ENCODE data around the gene NUP62CL. TPM values are rescaled to one million over a fixed set of nuclear protein-coding genes. Genes with fewer than 3 reads are reported as not detected.

NUP62CL gene
- total and polyA plus RNA-seq, 4 donors, result 2.5 to 13.6 (median 4.7) TPM

GRCh38 chrX:107226757-107227156 lies 20.5 kb upstream of the NUP62CL start:
- H3K4me1 ChIP-seq (ENCODE audit: control insufficient read depth in 5 of 5, insufficient read depth in 5 of 5, low read length in 5 of 5), result no peaks in the 10 kb centered on the region
- ATAC-seq (ENCODE audit: insufficient read depth, low FRiP score) (no peak), DNase-seq (no peak)
- TF ChIP-seq, protein P1, sequence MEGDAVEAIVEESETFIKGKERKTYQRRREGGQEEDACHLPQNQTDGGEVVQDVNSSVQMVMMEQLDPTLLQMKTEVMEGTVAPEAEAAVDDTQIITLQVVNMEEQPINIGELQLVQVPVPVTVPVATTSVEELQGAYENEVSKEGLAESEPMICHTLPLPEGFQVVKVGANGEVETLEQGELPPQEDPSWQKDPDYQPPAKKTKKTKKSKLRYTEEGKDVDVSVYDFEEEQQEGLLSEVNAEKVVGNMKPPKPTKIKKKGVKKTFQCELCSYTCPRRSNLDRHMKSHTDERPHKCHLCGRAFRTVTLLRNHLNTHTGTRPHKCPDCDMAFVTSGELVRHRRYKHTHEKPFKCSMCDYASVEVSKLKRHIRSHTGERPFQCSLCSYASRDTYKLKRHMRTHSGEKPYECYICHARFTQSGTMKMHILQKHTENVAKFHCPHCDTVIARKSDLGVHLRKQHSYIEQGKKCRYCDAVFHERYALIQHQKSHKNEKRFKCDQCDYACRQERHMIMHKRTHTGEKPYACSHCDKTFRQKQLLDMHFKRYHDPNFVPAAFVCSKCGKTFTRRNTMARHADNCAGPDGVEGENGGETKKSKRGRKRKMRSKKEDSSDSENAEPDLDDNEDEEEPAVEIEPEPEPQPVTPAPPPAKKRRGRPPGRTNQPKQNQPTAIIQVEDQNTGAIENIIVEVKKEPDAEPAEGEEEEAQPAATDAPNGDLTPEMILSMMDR (IDR thresholded peaks at IDR 0.05; ENCODE audit: control extremely low read depth, extremely low read depth), result no peak
- no peak overlapping the region for H3K9ac ChIP-seq (ENCODE audit: insufficient read depth in 1 of 2, low read length in 2 of 2)
- H3K27me3 ChIP-seq (ENCODE audit: control insufficient read depth in 3 of 3, insufficient read depth in 3 of 3, low read length in 2 of 3), result peaks cover 0 to 29% (median 7%) of the 10 kb centered on the region in 3 donors
- WGBS, 2 donors, result 89 to 94% methylated on average over 1 of the region's 1 CpG
- no peaks in the 10 kb centered on the region for H3K9me3 ChIP-seq (ENCODE audit: control insufficient read depth in 4 of 4, insufficient read depth in 3 of 4, low read length in 3 of 4)
- H3K27ac ChIP-seq (ENCODE audit: low read depth in 1 of 2, low read length in 1 of 2), result no peak overlapping the region
- no peak overlapping the region for H3K4me3 ChIP-seq
- no peaks in the 10 kb centered on the region for H3K36me3 ChIP-seq (ENCODE audit: control insufficient read depth in 4 of 4, insufficient read depth in 4 of 4, low read length in 4 of 4)

GRCh38 chrX:107213477-107213876 lies 7.2 kb upstream of the NUP62CL start:
- 81 to 85% methylated on average over 1 of the region's 1 CpG for WGBS, 2 donors
- ATAC-seq (ENCODE audit: insufficient read depth, low FRiP score), result no peak

DNA sequence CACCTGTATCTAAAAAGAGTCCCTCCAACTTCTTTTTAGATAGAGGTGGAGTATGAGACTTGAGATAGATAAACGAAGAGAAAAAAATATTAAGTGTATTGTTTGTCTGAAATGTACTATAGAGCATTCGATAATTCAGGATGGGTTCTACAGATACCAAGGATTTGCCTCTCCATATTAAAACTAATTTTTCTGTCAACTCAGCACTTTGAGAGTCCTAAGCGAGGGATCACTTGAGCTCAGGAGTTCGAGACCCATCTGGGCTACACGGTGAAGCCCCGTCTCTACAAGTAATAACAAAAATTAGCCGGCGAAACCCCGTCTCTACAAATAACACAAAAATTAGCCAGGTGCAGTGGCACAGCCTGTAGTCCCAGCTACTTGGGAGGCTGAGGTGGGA lies 1.7 kb upstream of the NUP62CL start:
- Histone ChIP-seq H3K36me3 (ENCODE audit: control insufficient read depth in 4 of 4, insufficient read depth in 4 of 4, low read length in 4 of 4) (no peaks in the 10 kb centered on the region), H3K27me3 (ENCODE audit: control insufficient read depth in 3 of 3, insufficient read depth in 3 of 3, low read length in 2 of 3) (peaks cover 3 to 30% (median 23%) of the 10 kb centered on the region in 3 donors), H3K4me1 (ENCODE audit: control insufficient read depth in 5 of 5, insufficient read depth in 5 of 5, low read length in 5 of 5) (peaks cover 0 to 4% (median 0%) of the 10 kb centered on the region in 5 donors), H3K9me3 (ENCODE audit: control insufficient read depth in 4 of 4, insufficient read depth in 3 of 4, low read length in 3 of 4) (peaks cover 0 to 8% (median 0%) of the 10 kb centered on the region in 4 donors), H3K27ac (ENCODE audit: low read depth in 1 of 2, low read length in 1 of 2) (no peak overlapping the region), H3K9ac (ENCODE audit: insufficient read depth in 1 of 2, low read length in 2 of 2) (no peak overlapping the region), H3K4me3 (no peak overlapping the region)
- DNase-seq (no peak), ATAC-seq (ENCODE audit: insufficient read depth, low FRiP score) (no peak)
- TF ChIP-seq, protein P1 (IDR thresholded peaks at IDR 0.05; ENCODE audit: control extremely low read depth, extremely low read depth), result no peak
- WGBS, 2 donors, result 91 to 97% methylated on average over 9 of the region's 9 CpGs

More at GRCh38 chrX:107213477-107213876, 7.2 kb upstream of the NUP62CL start:
- H3K36me3 ChIP-seq (ENCODE audit: control insufficient read depth in 4 of 4, insufficient read depth in 4 of 4, low read length in 4 of 4), result no peaks in the 10 kb centered on the region
- peaks cover 3 to 43% (median 13%) of the 10 kb centered on the region in 3 donors for H3K27me3 ChIP-seq (ENCODE audit: control insufficient read depth in 3 of 3, insufficient read depth in 3 of 3, low read length in 2 of 3)
- DNase-seq, result no peak
- no peak overlapping the region for H3K4me3 ChIP-seq
- TF ChIP-seq, protein P1 (IDR thresholded peaks at IDR 0.05; ENCODE audit: control extremely low read depth, extremely low read depth), result no peak
- no peak overlapping the region for H3K9ac ChIP-seq (ENCODE audit: insufficient read depth in 1 of 2, low read length in 2 of 2)
- no peaks in the 10 kb centered on the region for H3K9me3 ChIP-seq (ENCODE audit: control insufficient read depth in 4 of 4, insufficient read depth in 3 of 4, low read length in 3 of 4)
- H3K27ac ChIP-seq (ENCODE audit: low read depth in 1 of 2, low read length in 1 of 2), result no peak overlapping the region
- H3K4me1 ChIP-seq (ENCODE audit: control insufficient read depth in 5 of 5, insufficient read depth in 5 of 5, low read length in 5 of 5), result no peaks in the 10 kb centered on the region

- Histone ChIP-seq H3K9me3 (ENCODE audit: control insufficient read depth in 4 of 4, insufficient read depth in 3 of 4, low read length in 3 of 4) (peaks cover 0 to 8% (median 0%) of the 10 kb centered on the region in 4 donors), H3K4me1 (ENCODE audit: control insufficient read depth in 5 of 5, insufficient read depth in 5 of 5, low read length in 5 of 5) (peaks cover 0 to 4% (median 0%) of the 10 kb centered on the region in 5 donors), H3K27me3 (ENCODE audit: control insufficient read depth in 3 of 3, insufficient read depth in 3 of 3, low read length in 2 of 3) (peaks cover 3 to 25% (median 19%) of the 10 kb centered on the region in 3 donors), H3K4me3 (no peak overlapping the region), H3K9ac (ENCODE audit: insufficient read depth in 1 of 2, low read length in 2 of 2) (no peak overlapping the region), H3K27ac (ENCODE audit: low read depth in 1 of 2, low read length in 1 of 2) (no peak overlapping the region), H3K36me3 (ENCODE audit: control insufficient read depth in 4 of 4, insufficient read depth in 4 of 4, low read length in 4 of 4) (no peaks in the 10 kb centered on the region)
- DNase-seq, result no peak
- no peak for ATAC-seq (ENCODE audit: insufficient read depth, low FRiP score)
- TF ChIP-seq, protein P1 (IDR thresholded peaks at IDR 0.05; ENCODE audit: control extremely low read depth, extremely low read depth), result no peak
- 77 to 96% methylated on average over 7 of the region's 7 CpGs for WGBS, 2 donors
Measured at GRCh38 chrX:107207089-107207488, 856 bp upstream of the NUP62CL start.
